Keratinocyte (primary cell): ENCODE data around the gene MMP2. TPM values are rescaled to one million over a fixed set of nuclear protein-coding genes. Genes with fewer than 3 reads are reported as not detected.
A peak's percentile ranks its signal among the peaks of the same experiment; 100 is the strongest.

Experiments
- DNase-seq: peaks from one replicate; pipeline ENCODE4 v3.0.0-alpha.2; 2011; ENCODE audit warnings: low read depth, missing footprints, low spot score
- FAIRE-seq: peaks from 2 replicates; lab custom pipeline; 2011; peaks lifted over from hg19 to GRCh38; lab: Jason Lieb, UNC
- H2AFZ ChIP-seq: 2 replicates; pipeline ENCODE4 v1.6.0; 2012; ENCODE audit warnings: low read length, control low read depth, inconsistent platforms; ENCODE audit not compliant: control insufficient read depth
- H3K27ac ChIP-seq: 2 replicates; pipeline ENCODE4 v1.5.1; 2011; ENCODE audit warnings: low read length; ENCODE audit not compliant: control insufficient read depth, insufficient read depth
- H3K27me3 ChIP-seq: 3 replicates; pipeline ENCODE4 v1.6.0; 2011; ENCODE audit warnings: low read length; ENCODE audit not compliant: control insufficient read depth, insufficient read depth; ENCODE audit errors: extremely low read depth
- H3K36me3 ChIP-seq, 2 experiments: 2 replicates in 1 of 2; 3 replicates in 1 of 2; pipeline ENCODE4 v1.5.1; 2011; ENCODE audit warnings: low read length in 2 of 2, mild to moderate bottlenecking in 1 of 2; ENCODE audit not compliant: control insufficient read depth in 2 of 2, insufficient read depth in 2 of 2; ENCODE audit errors: extremely low read depth in 1 of 2
- H3K4me1 ChIP-seq: 3 replicates; pipeline ENCODE4 v1.5.1; 2011; ENCODE audit warnings: low read length; ENCODE audit not compliant: control insufficient read depth, insufficient read depth; ENCODE audit errors: extremely low read depth
- H3K4me2 ChIP-seq: 3 replicates; pipeline ENCODE4 v1.6.0; 2011; ENCODE audit warnings: low read depth, low read length; ENCODE audit not compliant: control insufficient read depth, insufficient read depth; ENCODE audit errors: extremely low read depth
- H3K4me3 ChIP-seq, 3 experiments: fragments of 200-600 bp in 1 of 3; sonication (generic) in 1 of 3; 2 replicates in 2 of 3; 3 replicates in 1 of 3; pipeline ENCODE4 v1.5.1; 2011 to 2016; ENCODE audit warnings: low read length in 3 of 3, mild to moderate bottlenecking in 3 of 3, control low read depth in 2 of 3, inconsistent platforms in 1 of 3, low read depth in 1 of 3, mixed read lengths in 1 of 3, mixed run types in 1 of 3, moderate library complexity in 1 of 3; ENCODE audit not compliant: control insufficient read depth in 2 of 3, insufficient read depth in 2 of 3; ENCODE audit errors: extremely low read depth in 1 of 3
- H3K79me2 ChIP-seq: 2 replicates; pipeline ENCODE4 v1.6.0; 2012; ENCODE audit warnings: low read length; ENCODE audit not compliant: control insufficient read depth, insufficient read depth
- H3K9ac ChIP-seq: 3 replicates; pipeline ENCODE4 v1.6.0; 2011; ENCODE audit warnings: low read length; ENCODE audit not compliant: control insufficient read depth, insufficient read depth; ENCODE audit errors: extremely low read depth
- H3K9me1 ChIP-seq: 3 replicates; pipeline ENCODE4 v1.6.0; 2011; ENCODE audit warnings: low read length; ENCODE audit not compliant: control insufficient read depth, insufficient read depth; ENCODE audit errors: extremely low read depth
- H3K9me3 ChIP-seq: 2 replicates; pipeline ENCODE4 v1.5.1; 2012; ENCODE audit warnings: low read depth, low read length; ENCODE audit not compliant: control insufficient read depth
- H4K20me1 ChIP-seq: 3 replicates; pipeline ENCODE4 v1.6.0; 2011; ENCODE audit warnings: low read length; ENCODE audit not compliant: control insufficient read depth, insufficient read depth; ENCODE audit errors: extremely low read depth
- EZH2 ChIP-seq: IDR thresholded peaks from one replicate; pipeline ENCODE4 v1.6.1; 2012; ENCODE audit warnings: inconsistent platforms, mild to moderate bottlenecking, low read length, moderate library complexity
- dilution Hi-C: fragments of 300-500 bp; cut with MboI; formaldehyde crosslinking; loops from one replicate; pipeline ENCODE4 v1.7.0; 2020; ENCODE audit warnings: low sequenced_read_pairs; ENCODE audit not compliant: extremely low pct_ligation_motif_present
- polyA plus RNA-seq, 5 experiments: library from polyadenylated mRNA; depleted of rRNA in 3 of 5; stranded (reverse) in 3 of 5; stranded (forward) in 1 of 5; unstranded in 1 of 5; fragments of >200 nt; gene quantifications; 1 replicate in 1 of 5; 2 replicates in 3 of 5; 3 replicates in 1 of 5; pipeline versions ENCODE4 v1.2.1 to v1.2.3, GENCODE V29; 2011 to 2012; ENCODE audit warnings: missing spikeins in 2 of 5, low read depth in 1 of 5, low replicate concordance in 1 of 5
- TF ChIP-seq, protein P1 (sequence below), 3 experiments: IDR thresholded peaks in 1 of 3; conservative IDR thresholded peaks in 1 of 3; optimal IDR thresholded peaks in 1 of 3; 2 replicates in 2 of 3; 3 replicates in 1 of 3; pipeline versions ENCODE3 to v1.5.1; 2011; ENCODE audit warnings: low read length in 3 of 3, mild to moderate bottlenecking in 3 of 3, moderate library complexity in 2 of 3, control low read depth in 1 of 3, inconsistent platforms in 1 of 3; ENCODE audit not compliant: insufficient read depth in 2 of 3; ENCODE audit errors: extremely low read depth in 1 of 3

Gene MMP2
- polyA plus RNA-seq, 1 donor (not counting 4 experiments of a cell fraction or from before 2014, with no cell fraction given): 59.2 TPM

DNA sequence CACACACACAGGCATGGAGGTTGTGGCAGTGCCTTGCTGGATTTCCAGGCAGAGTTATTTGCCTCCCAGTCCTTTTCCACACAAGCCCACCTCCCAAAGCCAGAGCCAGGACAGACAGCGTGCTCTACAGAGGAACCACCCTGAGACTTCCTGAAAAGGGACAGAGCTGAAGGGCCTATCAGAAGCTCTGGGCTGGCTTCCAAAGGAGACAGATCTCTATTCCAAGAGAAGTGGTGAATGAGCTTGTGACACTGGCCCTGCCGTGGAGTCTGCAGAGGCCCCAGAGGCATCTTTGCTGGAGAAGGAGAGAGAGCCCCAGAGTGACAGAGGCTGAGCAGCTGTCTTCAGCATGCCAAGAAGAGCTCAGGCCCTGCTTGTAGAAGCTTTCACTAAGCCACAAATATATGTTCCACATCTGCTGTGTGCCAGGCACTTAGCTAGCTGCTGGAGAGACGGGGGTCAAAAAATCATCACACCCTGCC, 21.6 kb downstream of the MMP2 start:
- Histone ChIP-seq H2AFZ (peak overlapping the region; percentile 34), H3K36me3 (no peaks in the 10 kb centered on the region), H4K20me1 (no peaks in the 10 kb centered on the region), H3K9ac (peak overlapping the region; percentile 65), H3K4me2 (peak overlapping the region; percentile 63), H3K9me1 (no peaks in the 10 kb centered on the region), H3K9me3 (no peaks in the 10 kb centered on the region), H3K4me3 (no peak overlapping the region), H3K4me1 (peaks cover 72% of the 10 kb centered on the region), H3K27me3 (no peaks in the 10 kb centered on the region), H3K27ac (peak overlapping the region; percentile 83), H3K79me2 (no peaks in the 10 kb centered on the region)
- TF ChIP-seq EZH2: no peak
- TF ChIP-seq, protein P1, sequence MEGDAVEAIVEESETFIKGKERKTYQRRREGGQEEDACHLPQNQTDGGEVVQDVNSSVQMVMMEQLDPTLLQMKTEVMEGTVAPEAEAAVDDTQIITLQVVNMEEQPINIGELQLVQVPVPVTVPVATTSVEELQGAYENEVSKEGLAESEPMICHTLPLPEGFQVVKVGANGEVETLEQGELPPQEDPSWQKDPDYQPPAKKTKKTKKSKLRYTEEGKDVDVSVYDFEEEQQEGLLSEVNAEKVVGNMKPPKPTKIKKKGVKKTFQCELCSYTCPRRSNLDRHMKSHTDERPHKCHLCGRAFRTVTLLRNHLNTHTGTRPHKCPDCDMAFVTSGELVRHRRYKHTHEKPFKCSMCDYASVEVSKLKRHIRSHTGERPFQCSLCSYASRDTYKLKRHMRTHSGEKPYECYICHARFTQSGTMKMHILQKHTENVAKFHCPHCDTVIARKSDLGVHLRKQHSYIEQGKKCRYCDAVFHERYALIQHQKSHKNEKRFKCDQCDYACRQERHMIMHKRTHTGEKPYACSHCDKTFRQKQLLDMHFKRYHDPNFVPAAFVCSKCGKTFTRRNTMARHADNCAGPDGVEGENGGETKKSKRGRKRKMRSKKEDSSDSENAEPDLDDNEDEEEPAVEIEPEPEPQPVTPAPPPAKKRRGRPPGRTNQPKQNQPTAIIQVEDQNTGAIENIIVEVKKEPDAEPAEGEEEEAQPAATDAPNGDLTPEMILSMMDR (optimal IDR thresholded peaks at IDR 0.05 in 1 of 3, IDR thresholded peaks at IDR 0.05 in 1 of 3, conservative IDR thresholded peaks at IDR 0.05 in 1 of 3; ENCODE audit: extremely low read depth in 1 of 3, insufficient read depth in 2 of 3, low read length in 3 of 3): no peak
- FAIRE-seq (peak; percentile 39), DNase-seq (no peak)
- dilution Hi-C loops: no loop called here

GRCh38 chr16:55501549-55502322, 22.7 kb downstream of the MMP2 start:
- H3K27me3 ChIP-seq: no peaks in the 10 kb centered on the region
- H4K20me1 ChIP-seq: no peaks in the 10 kb centered on the region
- dilution Hi-C loops: no loop called here
- no peaks in the 10 kb centered on the region for H3K79me2 ChIP-seq
- no peaks in the 10 kb centered on the region for H3K9me3 ChIP-seq
- H3K9ac ChIP-seq: peak overlapping the region; percentile 16
- TF ChIP-seq, protein P1 (optimal IDR thresholded peaks at IDR 0.05 in 1 of 3, IDR thresholded peaks at IDR 0.05 in 1 of 3, conservative IDR thresholded peaks at IDR 0.05 in 1 of 3; ENCODE audit: extremely low read depth in 1 of 3, insufficient read depth in 2 of 3, low read length in 3 of 3): peak; percentile 25 to 53 (median 37)
- TF ChIP-seq EZH2: no peak
- peak overlapping the region; percentile 37 for H3K4me2 ChIP-seq
- H3K27ac ChIP-seq: peak overlapping the region; percentile 30
- no peak overlapping the region for H2AFZ ChIP-seq
- no peak overlapping the region for H3K4me3 ChIP-seq
- no peak for FAIRE-seq
- no peaks in the 10 kb centered on the region for H3K36me3 ChIP-seq
- DNase-seq: no peak
- no peaks in the 10 kb centered on the region for H3K9me1 ChIP-seq
- peaks cover 60% of the 10 kb centered on the region for H3K4me1 ChIP-seq
